Skin epidermis (tissue), 12 donors: ENCODE data around the gene SAMD11.

Experiments
- H3K27ac ChIP-seq, 21 experiments: fragments of 200-600 bp; sonication (generic) in 11 of 21; one replicate each; pipeline ENCODE4 v1.5.0; 2020; ENCODE audit warnings: mild to moderate bottlenecking in 3 of 21, inconsistent platforms in 2 of 21, moderate library complexity in 2 of 21
- H3K4me3 ChIP-seq, 7 experiments: fragments of 200-600 bp; sonication (generic) in 2 of 7; one replicate each; pipeline ENCODE4 v1.5.0; 2020; ENCODE audit warnings: inconsistent platforms in 2 of 7, mild to moderate bottlenecking in 2 of 7, moderate library complexity in 1 of 7

SAMD11 gene

DNA sequence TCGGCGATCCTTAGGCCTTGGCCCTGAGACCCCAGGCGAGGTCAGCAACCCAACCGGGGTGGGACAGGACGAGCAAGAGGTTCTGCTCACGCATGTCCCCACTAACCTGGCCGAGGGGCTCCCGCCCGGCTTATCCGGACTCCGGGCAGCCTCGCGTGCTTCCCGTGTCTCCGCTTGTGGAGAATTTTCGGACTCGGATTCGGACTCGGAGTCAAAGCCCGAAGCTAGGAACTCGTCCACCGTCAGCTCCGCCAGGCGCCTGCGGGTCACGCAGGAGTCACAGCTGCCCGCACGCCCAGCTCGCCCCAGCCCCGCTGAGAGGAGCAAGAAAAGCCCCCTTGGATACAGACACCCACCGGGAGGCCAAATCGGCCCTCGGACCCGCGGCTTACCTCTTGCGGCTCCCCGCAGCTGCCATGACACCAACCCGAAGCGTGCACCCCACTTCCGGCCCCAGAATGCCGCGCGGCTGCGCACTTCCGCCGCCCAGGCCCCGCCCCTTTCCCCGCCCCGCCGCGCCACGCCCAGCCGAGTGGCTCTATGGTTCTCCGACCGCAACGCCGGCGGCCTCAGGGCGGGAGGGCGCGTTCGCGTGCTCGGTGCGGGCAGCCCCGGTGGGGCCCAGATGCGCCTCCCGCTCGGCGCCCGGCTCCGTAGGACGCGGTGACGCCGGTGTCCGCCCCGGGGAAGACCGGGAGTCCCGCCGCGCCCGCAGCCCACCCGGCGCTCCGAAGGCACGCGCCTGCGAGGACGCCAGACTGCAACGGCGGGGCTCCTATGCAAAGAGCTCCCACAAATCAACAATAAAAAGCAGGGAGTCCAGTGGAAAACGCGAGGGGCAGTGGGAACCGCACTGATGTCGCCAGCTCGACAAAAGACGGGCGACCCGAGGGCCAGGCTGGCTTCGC is 35.4 kb downstream of the SAMD11 start, which contains the start of gene NOC2L:
Gene NOC2L (minus strand): TSS at position 434 of the 908 bp plus-strand sequence. CDS start 16 bp downstream, at position 418.
- Histone ChIP-seq H3K27ac (peak within 1 kb of the TSS; percentile 10 to 92 (median 80)), H3K4me3 (peak within 1 kb of the TSS; percentile 80 to 99 (median 91))

GRCh38 chr1:959731-960362 is 36.1 kb downstream of the SAMD11 start:
- H3K27ac ChIP-seq: peak overlapping the region in 11 of 21 experiments; percentile 13 to 78 (median 37)
- H3K4me3 ChIP-seq: peak overlapping the region; percentile 80 to 99 (median 91)

GRCh38 chr1:960363-961131 is 36.8 kb downstream of the SAMD11 start, which contains the start of gene KLHL17:
TSS of gene KLHL17 (plus strand) at chr1:960584. CDS start at chr1:960694, 110 bp downstream.
- Histone ChIP-seq H3K27ac (peak within 1 kb of the TSS in 13 of 21 experiments; percentile 9 to 78 (median 37)), H3K4me3 (peak within 1 kb of the TSS; percentile 80 to 99 (median 91))

GRCh38 chr1:961132-961669 is 37.5 kb downstream of the SAMD11 start:
- peak overlapping the region; percentile 52 to 99 (median 91) for H3K4me3 ChIP-seq
- H3K27ac ChIP-seq: peak overlapping the region in 7 of 21 experiments; percentile 34 to 74 (median 45)

DNA sequence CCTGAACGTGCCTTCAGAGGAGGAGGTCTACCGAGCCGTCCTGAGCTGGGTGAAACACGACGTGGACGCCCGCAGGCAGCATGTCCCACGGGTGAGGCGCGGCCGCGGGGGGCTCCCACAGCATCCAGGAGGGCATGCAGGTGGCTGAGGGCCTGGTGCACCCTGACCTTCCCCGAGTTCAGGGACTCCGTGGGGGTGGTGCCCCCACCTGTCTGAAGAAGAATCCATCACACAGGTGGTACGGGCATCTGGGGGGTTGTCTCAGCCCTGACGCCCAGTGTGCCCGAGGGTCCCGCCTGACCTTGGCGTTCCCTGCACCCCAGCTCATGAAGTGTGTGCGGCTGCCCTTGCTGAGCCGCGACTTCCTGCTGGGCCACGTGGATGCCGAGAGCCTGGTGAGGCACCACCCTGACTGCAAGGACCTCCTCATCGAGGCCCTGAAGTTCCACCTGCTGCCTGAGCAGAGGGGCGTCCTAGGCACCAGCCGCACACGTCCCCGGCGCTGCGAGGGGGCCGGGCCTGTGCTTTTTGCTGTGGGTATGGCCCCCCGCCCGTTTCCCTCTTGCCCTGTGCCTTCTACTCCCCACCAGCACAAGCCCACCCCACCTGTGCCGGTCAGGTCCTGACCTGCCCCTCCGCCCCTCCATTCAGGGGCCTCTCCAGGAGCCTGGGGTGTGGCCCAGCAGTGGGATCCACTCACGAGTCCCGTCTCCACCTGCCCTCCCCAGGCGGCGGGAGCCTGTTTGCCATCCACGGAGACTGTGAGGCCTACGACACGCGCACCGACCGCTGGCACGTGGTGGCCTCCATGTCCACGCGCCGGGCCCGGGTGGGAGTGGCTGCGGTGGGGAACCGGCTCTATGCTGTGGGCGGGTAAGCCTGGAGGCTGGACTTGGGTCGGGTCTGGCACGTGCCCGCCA is 38.9 kb downstream of the SAMD11 start:
- no peak overlapping the region for H3K27ac ChIP-seq

GRCh38 chr1:963301-963651 is 39.6 kb downstream of the SAMD11 start:
- Histone ChIP-seq H3K4me3 (no peak overlapping the region), H3K27ac (no peak overlapping the region)

More for the DNA sequence above, 38.9 kb downstream of the SAMD11 start:
- H3K4me3 ChIP-seq: no peak overlapping the region

GRCh38 chr1:963746-964525 is 40.2 kb downstream of the SAMD11 start:
- no peak overlapping the region for H3K4me3 ChIP-seq
- no peak overlapping the region for H3K27ac ChIP-seq

DNA sequence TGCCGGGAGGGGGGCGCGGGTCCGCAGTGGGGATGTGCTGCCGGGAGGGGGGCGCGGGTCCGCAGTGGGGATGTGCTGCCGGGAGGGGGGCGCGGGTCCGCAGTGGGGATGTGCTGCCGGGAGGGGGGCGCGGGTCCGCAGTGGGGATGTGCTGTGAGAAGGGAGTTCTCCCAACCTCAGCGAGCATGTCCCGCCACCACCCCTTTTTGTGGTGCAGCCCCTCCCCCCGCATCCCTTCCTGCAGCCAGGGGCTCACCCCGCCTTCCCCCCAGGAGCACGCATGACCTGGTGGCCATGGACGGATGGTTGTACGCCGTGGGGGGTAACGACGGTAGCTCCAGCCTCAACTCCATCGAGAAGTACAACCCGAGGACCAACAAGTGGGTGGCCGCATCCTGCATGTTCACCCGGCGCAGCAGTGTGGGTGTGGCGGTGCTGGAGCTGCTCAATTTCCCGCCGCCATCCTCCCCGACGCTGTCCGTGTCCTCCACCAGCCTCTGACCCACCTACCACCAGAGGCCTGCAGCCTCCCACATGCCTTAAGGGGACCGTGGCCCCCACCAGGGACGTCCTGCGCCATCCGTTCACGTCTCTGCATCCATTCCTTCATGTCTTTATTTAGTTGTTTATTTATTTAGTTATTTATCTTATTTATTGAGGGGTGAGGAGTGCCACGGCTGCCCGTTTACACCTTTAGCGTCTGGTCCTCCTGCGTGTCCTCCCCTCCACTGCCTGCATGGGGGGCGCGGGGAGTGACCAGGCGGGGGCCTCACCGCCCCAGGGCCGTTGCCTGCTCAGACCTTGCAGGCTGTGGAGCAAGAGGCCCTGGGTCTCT is 41.2 kb downstream of the SAMD11 start:
- H3K4me3 ChIP-seq: no peak overlapping the region
- H3K27ac ChIP-seq: no peak overlapping the region

DNA sequence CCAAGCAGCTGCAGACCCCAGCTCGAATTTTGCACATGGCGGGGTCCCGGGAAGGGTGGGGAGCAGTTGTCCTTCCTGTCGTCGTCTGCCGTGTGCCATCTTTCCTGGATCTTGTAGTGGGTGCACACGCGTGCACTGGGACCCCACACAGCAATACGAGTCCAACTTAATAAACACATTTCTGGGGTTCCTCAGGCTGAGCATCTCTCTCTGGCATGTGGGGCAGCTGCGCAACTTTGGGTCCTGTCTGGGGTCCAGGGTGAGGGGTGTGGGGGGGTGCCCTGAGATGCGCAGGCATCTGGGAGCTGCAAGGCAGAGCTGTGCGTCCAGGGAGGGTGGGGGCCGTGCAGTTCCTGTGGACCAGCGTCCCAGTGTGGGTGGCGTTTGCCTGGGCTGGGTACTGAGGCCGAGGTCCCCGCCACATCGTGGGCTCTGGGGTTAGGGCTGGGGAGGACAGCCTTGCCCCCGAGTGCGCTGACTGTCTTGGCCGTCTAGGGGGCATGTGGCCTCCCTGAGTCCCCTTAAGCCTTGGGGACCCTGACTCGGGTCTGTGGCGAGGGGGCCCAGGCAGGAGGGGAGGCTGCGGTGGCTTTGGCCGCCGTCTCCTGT is 41.9 kb downstream of the SAMD11 start:
- Histone ChIP-seq H3K4me3 (peak overlapping the region; percentile 48 to 76 (median 61)), H3K27ac (peak overlapping the region in 19 of 21 experiments; percentile 79 to 98 (median 89))

- Histone ChIP-seq H3K27ac (peak within 1 kb of the TSS; percentile 42 to 98 (median 89)), H3K4me3 (peak within 1 kb of the TSS; percentile 48 to 76 (median 61))
These were observed 42.5 kb downstream of the SAMD11 start, which contains the start of gene PLEKHN1 for GRCh38 chr1:966135-966703. TSS of gene PLEKHN1 (plus strand) at chr1:966482. CDS start at chr1:966532, 50 bp downstream.

DNA sequence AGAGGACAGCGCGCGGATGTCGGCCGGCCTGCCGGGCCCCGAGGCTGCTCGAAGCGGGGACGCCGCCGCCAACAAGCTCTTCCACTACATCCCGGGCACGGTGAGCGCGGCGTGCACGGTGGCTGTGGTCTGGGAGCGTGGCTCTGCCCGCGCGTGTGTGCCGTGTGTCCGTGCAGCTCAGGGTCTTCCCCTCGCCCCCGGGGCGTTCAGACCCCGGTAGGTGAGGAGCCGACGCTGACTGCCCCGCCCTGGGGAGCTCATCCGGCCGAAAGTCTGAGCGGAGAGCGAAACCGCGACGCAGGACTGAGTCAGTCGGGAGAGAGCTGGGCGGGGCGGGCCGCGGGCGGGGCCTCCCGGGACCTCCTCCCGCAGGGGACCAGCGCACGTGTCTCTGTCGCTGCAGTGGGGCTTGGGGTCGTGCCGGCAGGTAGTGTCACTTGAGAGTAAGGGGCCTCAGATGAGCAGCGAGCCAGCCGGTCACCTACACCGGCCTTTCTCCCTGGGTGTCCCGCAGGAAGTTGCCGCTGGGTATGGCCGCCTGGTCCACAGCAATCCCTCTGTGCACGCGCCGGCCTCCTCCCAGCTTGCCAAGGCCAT is 43.1 kb downstream of the SAMD11 start:
- Histone ChIP-seq H3K27ac (peak overlapping the region; percentile 42 to 98 (median 89)), H3K4me3 (peak overlapping the region; percentile 48 to 76 (median 61))

- H3K4me3 ChIP-seq: peak overlapping the region; percentile 48 to 76 (median 61)
- H3K27ac ChIP-seq: peak overlapping the region in 17 of 21 experiments; percentile 0 to 98 (median 89)
These were observed 44.0 kb downstream of the SAMD11 start for GRCh38 chr1:967466-968343.

DNA sequence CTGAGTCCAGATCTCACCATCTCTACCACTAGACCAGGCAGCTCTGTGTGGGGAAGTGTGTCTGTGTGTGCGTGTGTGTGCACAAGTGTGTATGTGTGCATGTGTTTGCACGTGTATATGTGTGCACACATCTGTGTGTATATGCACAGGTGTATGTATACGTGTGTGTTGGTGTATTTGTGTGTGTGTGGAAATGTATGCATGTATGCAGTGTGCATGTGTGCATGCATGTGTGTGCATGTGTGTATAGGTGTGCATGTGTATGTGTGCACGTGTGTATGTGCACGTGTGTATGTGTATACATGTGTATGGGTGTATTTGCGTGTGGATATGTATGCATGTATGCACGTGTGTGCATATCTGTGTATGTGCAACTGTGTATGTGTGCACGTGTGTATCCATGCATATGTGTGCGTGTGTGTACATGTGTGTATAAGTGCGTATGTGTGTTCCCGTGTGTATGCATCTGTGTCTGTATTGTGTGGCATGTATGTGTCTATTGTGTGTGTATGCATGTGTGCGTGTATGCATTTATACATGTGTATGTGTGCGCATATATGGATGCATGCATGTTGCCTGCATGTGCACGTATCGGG is 45.6 kb downstream of the SAMD11 start:
- no peak overlapping the region for H3K4me3 ChIP-seq
- no peak overlapping the region for H3K27ac ChIP-seq
